UCSD-AML1 (cell line): ENCODE results near the gene DCAF6.
"Not testable (repeated sequence)": the region's sequence is repeated elsewhere in the genome, so short reads cannot be mapped to it uniquely, and the experiment has no call there.

Experiments used
- DNase-seq: peaks from one replicate; lab custom pipeline; 2025; ENCODE audit not compliant: unreplicated experiment; lab: John Stamatoyannopoulos, UW

Gene DCAF6

DNA sequence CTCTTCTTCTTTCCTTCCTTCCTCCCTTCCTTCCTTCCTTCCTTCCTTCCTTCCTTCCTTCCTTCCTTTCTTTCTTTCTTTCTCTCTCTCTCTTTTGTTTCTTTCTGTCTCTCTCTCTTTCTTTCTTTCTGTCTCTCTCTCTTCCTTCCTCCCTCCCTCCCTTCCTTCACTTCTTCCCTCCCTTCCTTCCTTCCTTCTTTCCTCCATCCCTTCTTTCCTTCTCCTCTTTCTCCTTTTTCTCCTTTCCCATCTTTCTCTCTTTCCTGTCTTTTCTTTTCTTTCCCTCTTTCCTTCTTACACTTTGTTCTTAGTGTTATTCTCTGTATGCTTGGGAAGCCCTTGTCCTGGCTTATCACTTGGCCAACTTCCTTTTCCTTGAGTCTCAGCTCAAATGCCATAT, 72.8 kb downstream of the DCAF6 start:
- no peak for DNase-seq

DNA sequence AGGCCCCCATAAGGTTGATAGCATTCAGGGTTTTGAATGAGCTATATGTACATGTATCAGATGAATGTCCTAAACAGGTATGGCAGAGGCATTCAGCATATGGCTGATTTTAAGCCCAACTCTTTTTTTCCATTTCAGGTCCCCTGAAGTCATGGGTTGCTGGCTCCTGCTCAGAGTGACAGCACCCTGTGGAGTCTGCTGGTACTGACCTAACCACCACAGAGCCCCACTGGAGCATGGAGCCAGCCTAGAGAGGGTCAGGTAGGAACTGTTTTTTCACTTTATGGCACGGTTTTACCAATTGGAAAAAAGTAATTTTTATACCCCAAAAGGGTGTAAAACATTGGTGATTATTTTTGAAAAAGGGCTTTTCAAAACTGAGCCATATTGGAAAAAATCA, 82.9 kb downstream of the DCAF6 start:
- DNase-seq = no peak

DNA sequence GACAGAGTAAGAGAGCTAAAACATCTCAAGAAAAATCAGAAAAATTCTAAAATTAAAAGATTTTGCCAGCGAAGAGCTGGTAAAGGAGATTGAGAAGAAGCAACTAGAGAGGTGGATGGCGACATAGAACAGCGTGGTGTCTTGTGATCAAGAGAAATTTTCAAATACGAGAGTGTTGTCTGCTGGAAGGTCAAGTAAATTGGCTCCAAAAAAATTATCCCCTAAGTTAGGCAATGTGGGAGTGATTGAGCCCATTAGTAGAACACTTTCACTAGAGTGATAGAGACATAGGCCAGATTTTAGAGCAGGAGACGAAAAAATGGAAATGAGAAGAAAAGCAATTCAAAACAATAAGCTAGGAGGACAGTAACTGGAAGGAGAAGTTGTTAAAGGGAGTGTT, 94.7 kb downstream of the DCAF6 start:
- no peak for DNase-seq

DNA sequence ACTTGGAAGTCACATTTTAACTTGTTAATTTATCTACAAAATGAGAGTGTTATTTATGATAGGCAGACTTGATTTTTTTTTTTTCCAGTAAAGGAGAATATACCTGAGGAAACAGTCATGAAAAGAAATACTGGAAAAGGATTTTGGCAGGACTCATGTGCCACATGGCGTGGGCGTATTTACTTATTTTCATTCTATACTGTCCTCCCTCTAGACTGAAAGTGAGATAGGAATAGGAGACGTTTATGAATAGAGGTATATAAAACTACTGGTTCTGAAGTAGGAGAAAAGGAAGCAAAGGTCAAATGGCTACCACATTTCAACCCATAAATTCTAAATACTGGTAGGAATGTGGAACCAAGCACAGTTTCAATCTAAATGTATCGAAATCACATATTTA, 95.1 kb downstream of the DCAF6 start:
- no peak for DNase-seq

DNA sequence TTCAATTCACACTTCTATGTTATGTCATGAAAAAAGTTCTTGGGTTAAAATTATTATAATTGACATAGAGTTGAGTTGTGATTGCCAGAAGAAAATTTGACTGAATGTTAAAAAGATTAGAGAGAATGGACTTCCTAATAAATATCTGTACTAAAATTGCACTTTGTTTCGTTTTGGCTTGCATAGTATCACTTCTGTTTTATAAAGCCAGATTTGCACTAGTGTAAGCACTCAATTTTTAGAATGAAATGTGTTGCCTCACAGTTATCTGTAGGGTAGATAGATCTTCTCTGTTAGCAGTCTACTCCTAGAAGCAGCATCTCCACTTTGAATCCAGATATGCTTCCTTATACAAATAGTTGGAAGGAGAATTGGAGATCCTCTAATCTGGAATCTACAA, 95.5 kb downstream of the DCAF6 start:
- DNase-seq = no peak

DNA sequence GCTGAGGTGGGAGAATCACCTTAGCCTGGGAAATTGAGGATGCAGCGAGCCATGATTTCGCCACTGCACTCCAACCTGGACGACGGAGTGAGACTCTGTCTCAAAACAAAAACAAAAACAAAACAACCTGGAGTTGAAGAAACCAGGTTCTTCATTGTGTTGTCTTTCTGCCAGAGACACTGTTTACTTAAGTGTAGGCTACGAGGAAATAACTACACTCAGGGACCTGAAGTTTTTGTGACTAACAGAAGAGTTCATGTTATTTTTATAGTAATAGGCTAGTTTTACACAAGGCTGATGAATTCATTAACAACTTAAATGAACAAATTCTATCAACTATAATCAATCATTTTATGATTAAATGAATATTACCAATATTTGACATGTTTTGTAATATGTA, 98.9 kb downstream of the DCAF6 start:
- DNase-seq = no peak

DNA sequence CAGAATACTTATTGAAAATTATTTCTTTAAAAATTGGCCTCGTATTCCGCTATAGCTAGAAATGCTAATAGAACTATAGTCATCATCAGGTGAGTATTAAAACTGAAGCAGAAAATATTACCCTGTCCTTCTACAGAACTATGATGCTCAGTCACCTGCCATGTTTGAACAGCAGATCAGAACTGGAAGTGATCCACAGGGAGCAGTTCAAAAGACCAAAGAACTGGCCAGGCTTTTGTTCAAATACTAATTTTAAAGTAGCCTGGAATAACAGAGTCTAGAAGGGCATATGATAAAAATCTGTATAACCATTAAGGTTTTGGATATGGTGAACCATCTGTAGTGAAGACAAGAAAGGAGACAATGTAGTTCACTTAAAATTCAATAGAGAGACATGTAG, 105.9 kb downstream of the DCAF6 start:
- no peak for DNase-seq

DNA sequence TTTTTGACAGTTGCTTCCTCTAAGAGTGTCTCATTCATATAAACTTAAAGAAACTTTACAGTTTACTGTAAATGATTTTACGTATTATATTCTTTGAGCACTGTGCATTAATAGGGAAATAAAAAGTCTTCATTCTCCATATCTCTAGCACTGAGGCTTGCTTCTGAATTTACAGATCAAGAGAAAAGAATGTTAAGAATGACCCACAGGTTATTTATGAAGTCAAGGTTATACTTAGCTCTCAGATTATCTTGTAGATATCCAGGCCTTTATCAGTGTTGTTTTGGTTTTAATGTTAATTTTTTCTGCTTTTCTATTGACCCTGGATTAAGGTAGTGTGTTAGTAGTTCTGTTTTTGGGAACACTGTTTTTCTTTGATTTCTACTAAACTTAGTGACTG, 108.8 kb downstream of the DCAF6 start:
- DNase-seq = no peak

DNA sequence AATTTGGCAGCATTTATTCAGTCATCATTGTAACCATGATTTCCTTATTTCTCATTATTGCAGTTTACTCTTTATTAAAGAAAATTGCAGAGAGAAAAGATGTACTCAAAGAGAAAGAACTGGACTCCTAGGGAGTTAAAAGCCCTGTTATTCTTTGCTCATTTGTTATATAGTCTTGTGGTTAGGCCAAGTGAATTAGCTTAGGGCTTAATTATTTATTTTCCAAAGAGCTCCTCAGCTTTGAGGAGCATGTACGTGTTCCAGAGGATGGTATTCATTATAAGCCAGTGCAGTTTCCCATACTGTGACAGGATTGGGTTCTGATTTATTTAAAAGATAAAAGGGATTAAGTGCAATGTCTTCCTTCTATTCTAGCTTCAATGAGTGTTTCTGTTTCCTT, 113.8 kb downstream of the DCAF6 start:
- no peak for DNase-seq

DNA sequence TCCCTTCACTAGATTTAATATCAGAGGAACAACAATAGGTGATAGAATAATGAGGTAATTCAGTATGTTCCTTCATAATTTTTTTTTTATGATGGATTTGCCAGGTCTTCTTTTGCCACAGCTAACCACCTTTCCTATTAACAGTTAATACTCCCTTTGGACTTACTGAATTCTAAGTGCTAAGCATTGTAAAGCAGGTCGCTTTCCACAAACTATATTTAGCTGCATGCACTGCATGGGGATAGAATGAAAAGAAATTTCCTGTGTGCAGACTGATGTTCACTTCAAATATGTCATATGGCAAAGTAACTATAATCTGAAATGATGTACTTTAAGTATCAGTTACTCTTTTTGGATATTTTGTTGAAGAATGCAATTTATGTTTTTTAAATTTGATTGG, 114.4 kb downstream of the DCAF6 start:
- no peak for DNase-seq

DNA sequence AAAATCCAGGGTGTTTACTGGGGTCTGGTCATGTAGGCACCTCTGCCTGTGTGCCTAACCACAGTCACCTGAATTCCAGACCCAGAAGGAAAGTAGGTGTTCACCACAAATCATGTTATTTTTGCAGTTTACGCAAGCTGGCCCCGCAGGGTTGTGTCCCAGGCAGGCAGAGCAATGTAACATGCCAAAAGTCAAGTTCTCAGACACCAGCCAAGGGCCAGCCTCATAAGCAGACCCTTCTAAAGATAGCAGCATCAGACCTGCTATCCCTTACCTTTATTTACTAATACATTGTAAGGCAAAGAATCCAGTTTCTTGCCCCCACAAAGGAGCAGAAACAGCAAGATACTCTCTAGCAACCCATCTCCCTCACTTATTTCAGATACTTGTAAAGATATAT, 117.2 kb downstream of the DCAF6 start:
- DNase-seq = no peak

DNA sequence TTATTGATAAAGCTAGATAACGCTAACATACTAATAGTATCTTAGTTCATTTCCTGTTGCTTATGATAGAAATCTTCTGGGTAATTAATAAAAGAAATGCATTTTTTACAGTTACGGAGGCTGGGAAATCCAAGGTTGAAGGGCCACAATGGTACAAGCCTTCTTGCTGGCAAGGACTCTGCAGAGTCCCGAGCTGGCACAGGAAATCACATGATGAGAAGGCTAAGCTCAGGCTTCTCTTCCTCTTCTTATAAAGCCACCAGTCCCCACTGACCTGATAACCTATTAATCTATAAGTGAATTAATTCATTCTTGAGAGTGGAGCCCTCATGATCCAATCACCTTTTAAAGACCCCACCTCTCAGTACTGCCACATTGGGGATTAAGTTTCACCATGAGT, 117.6 kb downstream of the DCAF6 start:
- DNase-seq = peak; percentile 7

DNA sequence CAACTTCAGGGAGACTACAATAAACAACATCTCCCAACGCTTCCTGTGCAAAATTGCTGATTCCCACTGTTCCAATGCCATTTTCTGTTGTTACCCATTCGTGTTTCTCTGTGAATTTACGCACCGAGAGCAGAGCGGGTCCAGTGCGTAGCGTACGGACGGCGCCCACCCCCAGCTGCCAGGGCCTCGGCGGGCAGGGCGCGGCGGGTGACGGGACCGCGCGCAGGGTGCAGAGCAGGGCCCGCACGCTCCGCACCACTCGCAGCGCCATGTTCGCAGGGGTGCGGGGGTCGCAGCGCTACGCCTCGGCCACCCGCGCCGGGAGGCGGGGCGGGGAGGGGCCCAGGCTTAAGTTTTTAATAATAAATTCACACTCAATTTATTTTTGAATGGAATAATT, 119.7 kb downstream of the DCAF6 start:
- DNase-seq = not testable (repeated sequence)

DNA sequence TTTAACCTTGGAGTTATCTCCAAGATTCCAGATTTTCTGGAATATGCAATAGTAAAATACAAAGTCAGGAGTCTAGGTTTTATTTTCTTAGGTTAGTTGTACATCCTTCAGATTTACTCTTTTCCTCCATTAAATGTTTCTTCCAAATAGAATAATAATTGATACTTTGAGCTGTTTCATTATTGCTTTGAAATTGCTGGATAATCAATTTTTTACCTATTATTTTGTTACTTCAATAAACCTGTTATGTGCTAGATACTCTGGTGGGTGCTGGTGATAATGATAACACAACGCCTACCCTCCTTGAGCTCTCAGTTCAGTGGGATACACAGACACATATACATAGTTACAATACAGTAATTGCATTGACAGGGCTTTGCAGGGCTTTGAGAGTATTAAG, 120.9 kb downstream of the DCAF6 start:
- DNase-seq = no peak

DNA sequence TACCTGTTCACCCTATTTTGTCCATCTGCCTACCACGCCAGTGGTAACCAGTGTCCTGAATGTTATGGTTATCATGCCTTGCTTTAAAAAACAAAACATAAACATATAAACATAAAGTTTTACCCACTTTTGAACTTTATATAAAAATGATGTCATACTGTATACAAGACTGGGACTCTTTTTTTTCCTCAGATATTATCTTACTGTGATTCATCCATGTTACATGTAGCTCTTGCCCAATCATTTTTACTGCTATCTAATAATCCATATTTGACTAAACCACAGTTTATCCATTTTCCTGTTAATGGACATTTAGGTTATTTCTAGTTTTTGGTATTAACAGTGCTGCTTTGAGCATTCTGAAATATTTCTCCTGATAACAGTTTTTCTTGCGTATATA, 121.4 kb downstream of the DCAF6 start:
- no peak for DNase-seq

DNA sequence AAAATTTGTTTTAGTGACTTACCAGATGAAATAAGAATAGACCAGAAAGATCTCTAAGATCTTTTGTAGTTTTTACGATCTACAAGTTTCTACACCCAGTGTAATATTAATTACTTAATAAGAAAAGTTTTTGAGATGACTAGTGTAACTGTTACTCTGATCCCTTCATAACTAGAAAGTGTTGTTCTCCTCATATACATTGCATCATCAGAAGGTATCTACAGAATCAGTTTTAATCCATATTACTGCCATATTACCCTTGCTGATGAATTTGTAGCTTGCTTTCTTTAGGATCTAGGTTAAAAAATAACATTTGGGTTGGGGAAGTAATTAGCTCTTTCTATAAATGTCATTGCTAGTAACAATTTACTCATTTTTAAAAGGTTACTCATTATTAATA, 127.7 kb downstream of the DCAF6 start:
- no peak for DNase-seq

DNA sequence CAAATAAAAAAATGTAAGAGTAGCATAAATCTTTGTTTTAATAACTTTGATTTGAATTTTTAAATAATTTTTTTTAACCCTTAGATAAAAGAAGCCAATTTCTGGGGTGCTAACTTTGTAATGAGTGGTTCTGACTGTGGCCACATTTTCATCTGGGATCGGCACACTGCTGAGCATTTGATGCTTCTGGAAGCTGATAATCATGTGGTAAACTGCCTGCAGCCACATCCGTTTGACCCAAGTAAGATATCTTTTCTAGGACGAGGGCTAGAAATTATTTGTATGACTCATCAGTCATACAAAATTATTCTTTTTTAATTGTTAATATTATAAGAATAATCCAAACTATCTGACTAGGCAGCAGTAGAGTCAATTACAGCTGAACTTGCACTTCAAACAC, 129.0 kb downstream of the DCAF6 start:
- no peak for DNase-seq

DNA sequence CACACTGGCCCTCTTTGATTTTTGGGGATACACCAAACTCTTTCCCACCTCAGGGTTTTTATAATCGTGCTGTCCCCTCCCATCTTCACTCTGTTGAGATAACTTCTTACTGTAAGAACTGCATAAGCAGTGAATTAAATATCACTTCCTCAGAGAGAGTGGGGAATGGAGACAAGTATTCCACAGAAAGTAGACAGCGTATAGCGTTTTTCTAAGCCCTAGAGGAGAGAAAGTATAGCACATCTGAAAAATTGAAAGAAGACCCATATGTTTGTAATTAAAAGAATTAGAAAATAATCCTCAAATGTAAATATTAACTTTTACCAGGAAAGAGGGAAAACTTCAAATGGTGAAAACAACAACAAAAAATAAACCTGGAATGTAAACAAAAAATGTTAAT, 132.9 kb downstream of the DCAF6 start:
- no peak for DNase-seq

DNA sequence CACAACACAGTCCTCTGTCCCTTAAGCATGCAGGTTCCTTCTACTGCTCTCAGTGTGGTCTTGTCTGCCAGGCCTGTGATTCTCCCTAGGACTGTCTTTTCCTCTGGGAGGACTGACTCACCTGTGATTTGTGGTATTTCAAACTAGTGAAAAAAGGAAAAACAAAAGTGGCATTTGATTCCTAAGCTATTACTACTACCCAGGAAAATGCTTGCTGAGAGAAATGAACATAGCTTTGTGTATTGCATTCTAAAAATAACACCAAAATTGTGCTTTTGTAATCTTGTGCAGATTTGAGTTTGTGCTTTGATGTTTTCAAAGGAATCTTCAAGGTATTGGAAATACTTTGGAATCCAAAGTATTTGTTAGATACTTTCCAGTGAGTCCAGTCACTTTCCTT, 143.3 kb downstream of the DCAF6 start:
- no peak for DNase-seq

DNA sequence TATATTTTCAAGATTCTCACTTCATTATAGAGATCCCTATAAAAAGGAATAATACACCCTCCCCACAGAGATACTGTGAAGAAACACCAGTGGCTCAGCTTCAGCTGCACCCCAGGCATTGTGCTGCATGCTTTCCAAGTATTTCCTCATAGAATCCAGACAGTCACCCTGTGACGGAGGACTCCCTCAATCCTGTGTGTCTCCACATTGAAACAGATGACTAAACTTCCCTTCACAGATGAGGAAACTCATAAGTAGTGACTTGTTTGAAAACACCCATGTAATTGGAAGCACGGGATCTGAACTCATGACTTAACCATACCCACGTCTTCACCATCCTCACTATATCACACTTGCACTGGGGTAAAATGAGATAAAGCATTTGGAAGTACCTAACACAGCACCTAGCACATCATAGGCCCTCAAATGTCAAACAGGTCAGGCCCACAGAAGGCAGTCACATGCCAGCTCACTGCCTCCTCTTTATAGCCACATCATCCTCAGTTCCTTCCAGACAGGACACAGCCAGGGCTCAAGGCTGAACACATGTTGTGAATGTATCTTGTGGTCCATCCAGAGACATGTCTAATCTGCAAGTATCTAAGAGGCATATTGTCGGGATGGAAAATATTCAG, 145.0 kb downstream of the DCAF6 start:
- no peak for DNase-seq

DNA sequence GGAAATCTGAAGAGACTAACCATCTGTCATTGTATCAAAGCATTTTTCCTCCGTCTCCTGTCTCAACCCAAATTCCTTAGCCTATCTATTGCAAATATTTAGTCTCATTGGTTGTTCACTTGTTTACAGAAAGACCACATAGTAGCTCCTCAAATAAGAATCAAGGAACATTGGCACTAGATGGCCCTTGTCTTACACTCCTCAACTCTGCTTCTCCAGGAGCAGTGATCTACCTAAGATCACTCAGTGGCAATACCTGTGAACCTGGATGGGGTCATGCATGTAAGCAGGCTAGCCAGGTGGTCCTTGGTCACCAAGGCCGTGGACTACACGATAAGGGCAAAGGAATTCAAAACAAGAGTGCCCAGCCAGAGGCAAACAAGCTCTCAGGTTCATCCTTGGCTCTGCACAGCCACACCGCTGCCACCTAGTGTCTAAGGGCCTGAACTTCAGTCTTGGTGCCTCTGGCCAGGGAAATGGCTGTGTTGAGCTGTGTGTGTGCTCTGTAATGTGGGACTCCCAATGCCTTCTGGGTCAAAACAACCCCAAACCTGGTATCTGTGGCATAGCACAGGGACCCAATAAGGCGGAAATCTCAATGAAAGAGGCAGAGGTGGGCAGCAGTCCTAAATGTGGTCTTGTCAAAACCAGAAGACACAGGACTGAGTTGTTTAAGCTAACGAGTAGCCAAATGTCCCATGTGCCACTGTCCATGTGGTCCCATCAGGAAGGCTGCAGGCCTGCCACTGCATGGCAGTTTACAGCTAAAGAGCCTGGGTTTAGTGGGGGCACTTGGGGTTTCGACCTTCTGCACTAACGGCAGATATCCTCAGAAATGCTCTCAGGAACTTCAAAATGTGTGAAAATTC, 145.8 kb downstream of the DCAF6 start:
- peak; percentile 69 for DNase-seq

DNA sequence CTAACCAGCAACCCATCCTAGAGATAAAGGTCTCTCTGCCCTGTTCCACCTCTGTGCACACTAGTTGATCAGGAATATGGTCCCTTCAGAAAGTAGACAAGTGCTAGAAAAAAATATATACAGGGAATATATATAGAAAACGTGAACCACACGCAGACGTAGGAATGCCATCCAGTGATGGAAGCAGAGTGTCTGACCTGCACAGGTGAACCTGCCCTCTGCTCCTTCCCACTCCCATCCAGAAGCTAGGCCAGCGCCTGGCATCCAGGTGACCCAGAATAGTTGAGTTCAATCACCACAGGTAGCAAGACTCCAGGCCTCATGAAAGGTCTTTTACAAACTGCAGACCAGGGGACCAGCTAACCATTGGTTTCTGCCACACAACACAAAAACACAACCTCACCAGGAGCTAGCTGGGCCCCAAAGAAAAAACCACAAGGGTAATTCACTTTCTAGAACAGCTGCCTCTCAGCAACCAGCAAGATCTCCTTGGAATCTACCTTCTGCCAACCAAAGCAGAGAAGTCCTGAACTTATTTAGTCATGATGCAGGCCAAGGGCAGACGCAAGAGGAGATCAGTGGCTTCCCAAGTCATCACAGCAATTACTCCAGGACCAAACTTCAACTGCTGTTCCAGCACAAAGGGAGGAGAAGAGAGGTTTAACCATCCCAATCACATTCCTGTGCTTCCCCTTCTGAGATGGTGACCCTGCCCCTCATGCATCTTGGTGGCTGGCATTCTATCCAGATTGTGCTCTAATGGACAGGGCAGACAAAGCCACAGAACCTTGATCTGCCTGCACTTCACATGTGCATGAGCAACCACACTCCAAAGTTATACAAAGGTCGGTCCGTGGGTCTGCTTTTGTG, 147.2 kb downstream of the DCAF6 start:
- no peak for DNase-seq
